SW480 (cell line): ENCODE measurements around the gene F2RL1.
"Not testable (repeated sequence)": the region's sequence is repeated elsewhere in the genome, so short reads cannot be mapped to it uniquely, and the experiment has no call there.

Source experiments
- DNase-seq: peaks from one replicate; pipeline ENCODE4 v3.0.0-alpha.2; 2016; ENCODE audit warnings: low spot score

The F2RL1 gene

GRCh38 chr5:76818844-76819831, at the start of gene F2RL1:
Gene F2RL1, plus strand, starts transcription at chr5:76819030. Its CDS starts 153 bp downstream, at chr5:76819183.
- DNase-seq: peak; percentile 93

- DNase-seq: not testable (repeated sequence)
Measured at GRCh38 chr5:76771041-76771440, 47.8 kb upstream of the F2RL1 start.

GRCh38 chr5:76771705-76772405, 47.0 kb upstream of the F2RL1 start:
- DNase-seq: no peak

- DNase-seq: no peak
Measured at GRCh38 chr5:76775921-76776320, 42.9 kb upstream of the F2RL1 start.

- DNase-seq: no peak
Measured at GRCh38 chr5:76776391-76776790, 42.4 kb upstream of the F2RL1 start.

GRCh38 chr5:76780616-76781015, 38.2 kb upstream of the F2RL1 start:
- DNase-seq: not testable (repeated sequence)

GRCh38 chr5:76781775-76782174, 37.1 kb upstream of the F2RL1 start:
- DNase-seq: no peak

- no peak for DNase-seq
Measured at GRCh38 chr5:76782444-76782843, 36.4 kb upstream of the F2RL1 start.

- DNase-seq: peak; percentile 20
Measured at GRCh38 chr5:76787237-76787636, 31.6 kb upstream of the F2RL1 start.

- no peak for DNase-seq
Measured at GRCh38 chr5:76788362-76788761, 30.5 kb upstream of the F2RL1 start.

- DNase-seq: not testable (repeated sequence)
Measured at GRCh38 chr5:76789275-76789674, 29.6 kb upstream of the F2RL1 start.

GRCh38 chr5:76789991-76790581, 28.7 kb upstream of the F2RL1 start:
- DNase-seq: peak; percentile 17

- peak; percentile 90 for DNase-seq
Measured at GRCh38 chr5:76790632-76791290, 28.1 kb upstream of the F2RL1 start.

GRCh38 chr5:76791461-76791860, 27.4 kb upstream of the F2RL1 start:
- no peak for DNase-seq

- DNase-seq: peak; percentile 33
Measured at GRCh38 chr5:76794871-76795270, 24.0 kb upstream of the F2RL1 start.

- DNase-seq: no peak
Measured at GRCh38 chr5:76799588-76799987, 19.2 kb upstream of the F2RL1 start.

- DNase-seq: no peak
Measured at GRCh38 chr5:76800579-76800978, 18.3 kb upstream of the F2RL1 start.

GRCh38 chr5:76801159-76801802, 17.5 kb upstream of the F2RL1 start:
- DNase-seq: no peak

- DNase-seq: no peak
Measured at GRCh38 chr5:76801803-76802195, 17.0 kb upstream of the F2RL1 start.

- no peak for DNase-seq
Measured at GRCh38 chr5:76804266-76804665, 14.6 kb upstream of the F2RL1 start.

- no peak for DNase-seq
Measured at GRCh38 chr5:76805821-76806505, 12.9 kb upstream of the F2RL1 start.
